GM12891 (cell line): ENCODE results near the gene FALEC.
A peak's percentile ranks its signal among the peaks of the same experiment; 100 is the strongest.

Source experiments
- PAX5 ChIP-seq: IDR thresholded peaks from 2 replicates; pipeline ENCODE4 v1.6.1; 2011; ENCODE audit warnings: low read length, moderate library complexity, mild to moderate bottlenecking; ENCODE audit not compliant: insufficient read depth, severe bottlenecking
- POLR2A ChIP-seq: IDR thresholded peaks from 2 replicates; pipeline ENCODE4 v1.6.1; 2011; ENCODE audit warnings: low read depth, low read length, control low read depth
- POLR2AphosphoS5 ChIP-seq: IDR thresholded peaks from 2 replicates; pipeline ENCODE4 v1.6.1; 2011; ENCODE audit warnings: low read depth, low read length, control low read depth
- POU2F2 ChIP-seq: IDR thresholded peaks from 2 replicates; pipeline ENCODE4 v1.6.1; 2011; ENCODE audit warnings: low read depth, mild to moderate bottlenecking, control low read depth, low read length, moderate library complexity
- SPI1 ChIP-seq: IDR thresholded peaks from 2 replicates; pipeline ENCODE4 v1.6.1; 2011; ENCODE audit warnings: low read depth, low read length, control low read depth
- TAF1 ChIP-seq: IDR thresholded peaks from 2 replicates; pipeline ENCODE4 v1.6.1; 2011; ENCODE audit warnings: low read depth, low read length, control low read depth

DNA sequence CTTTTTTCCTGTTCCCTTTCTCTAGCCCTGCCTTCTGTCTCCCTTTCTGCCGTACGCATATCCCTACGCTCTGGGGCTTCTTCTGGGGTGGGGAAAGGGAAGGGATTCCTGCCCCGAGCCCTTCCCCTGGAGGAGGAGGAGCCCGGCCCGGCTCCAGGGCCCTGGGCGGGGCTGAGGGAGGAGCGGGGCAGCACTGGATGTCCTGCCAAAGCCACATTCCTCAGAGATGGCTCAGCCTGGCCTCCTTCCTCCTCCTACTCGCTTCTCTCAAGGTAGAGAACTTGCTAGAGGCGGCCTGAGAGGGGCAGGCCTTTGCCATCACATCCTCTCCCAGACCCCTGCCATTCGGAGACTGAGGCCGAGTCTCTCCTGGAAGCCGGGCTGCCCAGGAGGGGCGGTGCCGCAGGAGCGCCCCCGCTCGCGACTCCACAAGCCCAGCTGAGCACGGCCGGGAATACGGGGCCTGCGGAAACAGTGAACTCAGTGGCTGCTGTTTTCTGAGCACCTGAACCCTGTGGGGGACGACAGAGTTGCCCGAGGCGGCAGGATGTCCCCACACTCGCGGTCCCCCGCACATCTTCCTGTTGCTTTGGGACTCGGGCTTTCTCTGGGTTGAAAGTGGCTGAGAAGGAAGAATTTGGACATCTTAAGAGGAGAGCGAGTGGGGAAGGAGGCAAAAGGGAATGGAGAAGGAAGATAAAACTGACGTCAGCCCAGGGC is 45.9 kb downstream of the FALEC start:
- TF ChIP-seq POLR2A (no peak), TAF1 (0 out of 2 replicates have a peak, but pooled peaks have one; percentile 21), POLR2AphosphoS5 (no peak; the same call in 1 of the 2 replicates), POU2F2 (no peak), PAX5 (no peak), SPI1 (no peak)
